OCI-LY1 (cell line): ENCODE data around the gene ATP11C.

ENCODE experiments used
- H2AFZ ChIP-seq: fragments of 200-600 bp; sonication (generic), shearing (Covaris generic); 2 replicates; pipeline ENCODE4 v1.6.0; 2014; ENCODE audit warnings: antibody characterized with exemption, mild to moderate bottlenecking, low read length
- H3F3A ChIP-seq: fragments of 200-600 bp; sonication (generic), shearing (Covaris generic); 2 replicates; pipeline ENCODE4 v1.6.0; 2014; ENCODE audit warnings: mild to moderate bottlenecking, antibody characterized with exemption, low read length, moderate library complexity; ENCODE audit not compliant: insufficient read depth
- H3K27ac ChIP-seq: fragments of 200-600 bp; sonication (generic); 2 replicates; pipeline ENCODE4 v1.5.1; 2014; ENCODE audit warnings: low read length, mixed run types, mild to moderate bottlenecking, low read depth; ENCODE audit not compliant: poor library complexity, severe bottlenecking
- H3K27me3 ChIP-seq: fragments of 200-600 bp; sonication (generic); 2 replicates; pipeline ENCODE4 v1.6.0; 2014; ENCODE audit warnings: antibody characterized with exemption, mild to moderate bottlenecking, low read length, moderate library complexity; ENCODE audit not compliant: insufficient read depth
- H3K36me3 ChIP-seq: fragments of 200-600 bp; sonication (generic); 2 replicates; pipeline ENCODE4 v1.6.1; 2014; ENCODE audit warnings: mild to moderate bottlenecking, antibody characterized with exemption, low read length, moderate library complexity, mixed read lengths; ENCODE audit not compliant: insufficient read depth
- H3K4me1 ChIP-seq: fragments of 200-600 bp; sonication (generic); 2 replicates; pipeline ENCODE4 v1.5.1; 2014; ENCODE audit warnings: mild to moderate bottlenecking, low read length, moderate library complexity; ENCODE audit not compliant: insufficient read depth, severe bottlenecking
- H3K4me2 ChIP-seq: fragments of 200-600 bp; sonication (generic), shearing (Covaris generic); 2 replicates; pipeline ENCODE4 v1.6.1; 2014; ENCODE audit warnings: low read length
- H3K4me3 ChIP-seq: fragments of 200-600 bp; sonication (generic); 2 replicates; pipeline ENCODE4 v1.5.1; 2014; ENCODE audit warnings: low read length, low read depth, mild to moderate bottlenecking, mixed read lengths; ENCODE audit not compliant: poor library complexity, severe bottlenecking
- H3K79me2 ChIP-seq: fragments of 200-600 bp; shearing (Covaris generic); 2 replicates; pipeline ENCODE4 v1.6.1; 2016; ENCODE audit warnings: mixed run types, low read length, mixed read lengths; ENCODE audit not compliant: insufficient read depth
- H3K9ac ChIP-seq: fragments of 200-600 bp; sonication (generic), shearing (Covaris generic); 2 replicates; pipeline ENCODE4 v1.6.1; 2014; ENCODE audit warnings: mild to moderate bottlenecking, low read length, mixed read lengths
- H3K9me2 ChIP-seq: fragments of 200-600 bp; sonication (generic), shearing (Covaris generic); 2 replicates; pipeline ENCODE4 v1.6.1; 2014; ENCODE audit warnings: low read depth, mild to moderate bottlenecking, low read length, mixed read lengths
- H3K9me3 ChIP-seq: fragments of 200-600 bp; shearing (Covaris generic); 2 replicates; pipeline ENCODE4 v1.6.1; 2014; ENCODE audit warnings: low read length, mixed read lengths
- H4K20me1 ChIP-seq: fragments of 200-600 bp; sonication (generic), shearing (Covaris generic); 2 replicates; pipeline ENCODE4 v1.6.0; 2016; ENCODE audit warnings: mild to moderate bottlenecking, low read length; ENCODE audit not compliant: insufficient read depth
- EZH2 ChIP-seq: fragments of 200-600 bp; sonication (generic), shearing (Covaris generic); IDR thresholded peaks from 2 replicates; pipeline ENCODE4 v1.8.0; 2017; ENCODE audit warnings: borderline replicate concordance, mixed run types, mild to moderate bottlenecking, antibody characterized with exemption, low read length, moderate library complexity, mixed read lengths
- TF ChIP-seq, protein P1 (sequence below): fragments of 200-600 bp; sonication (generic), shearing (Covaris generic); IDR thresholded peaks from 2 replicates; pipeline ENCODE4 v1.5.1; 2017; ENCODE audit warnings: mild to moderate bottlenecking, antibody characterized with exemption, low read length, moderate library complexity, mixed read lengths

Gene ATP11C

DNA sequence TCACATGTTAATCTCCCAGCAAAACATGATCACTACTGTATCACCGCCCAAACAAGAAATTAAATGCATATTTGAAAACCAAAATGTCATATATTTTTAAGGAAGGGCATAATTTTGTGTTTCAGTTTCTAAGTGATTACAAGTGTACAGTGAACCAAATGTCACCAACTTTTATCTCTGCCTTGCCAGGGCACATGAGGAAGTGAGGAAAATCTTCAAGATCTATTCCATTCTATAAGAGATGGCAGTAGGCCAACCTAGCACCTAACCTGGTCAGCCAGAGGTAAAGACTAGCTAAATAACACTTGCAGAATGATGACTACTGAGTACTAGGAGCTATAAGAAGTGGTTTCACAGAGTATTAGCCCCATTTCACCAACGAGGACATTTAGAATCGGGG lies 107.2 kb downstream of the ATP11C start:
- Histone ChIP-seq H3K4me2 (no peak overlapping the region; the same call in 1 of the 2 replicates), H2AFZ (no peak overlapping the region), H4K20me1 (no peaks in the 10 kb centered on the region), H3K9me3 (no peaks in the 10 kb centered on the region), H3K9me2 (no peaks in the 10 kb centered on the region), H3K36me3 (no peaks in the 10 kb centered on the region), H3K27ac (peak overlapping the region; percentile 39), H3K4me3 (no peak overlapping the region), H3K27me3 (no peaks in the 10 kb centered on the region), H3K4me1 (peaks cover 48% of the 10 kb centered on the region), H3K79me2 (peaks cover 4% of the 10 kb centered on the region; the same call in 1 of the 2 replicates), H3F3A (no peaks in the 10 kb centered on the region), H3K9ac (no peak overlapping the region)
- TF ChIP-seq, protein P1, sequence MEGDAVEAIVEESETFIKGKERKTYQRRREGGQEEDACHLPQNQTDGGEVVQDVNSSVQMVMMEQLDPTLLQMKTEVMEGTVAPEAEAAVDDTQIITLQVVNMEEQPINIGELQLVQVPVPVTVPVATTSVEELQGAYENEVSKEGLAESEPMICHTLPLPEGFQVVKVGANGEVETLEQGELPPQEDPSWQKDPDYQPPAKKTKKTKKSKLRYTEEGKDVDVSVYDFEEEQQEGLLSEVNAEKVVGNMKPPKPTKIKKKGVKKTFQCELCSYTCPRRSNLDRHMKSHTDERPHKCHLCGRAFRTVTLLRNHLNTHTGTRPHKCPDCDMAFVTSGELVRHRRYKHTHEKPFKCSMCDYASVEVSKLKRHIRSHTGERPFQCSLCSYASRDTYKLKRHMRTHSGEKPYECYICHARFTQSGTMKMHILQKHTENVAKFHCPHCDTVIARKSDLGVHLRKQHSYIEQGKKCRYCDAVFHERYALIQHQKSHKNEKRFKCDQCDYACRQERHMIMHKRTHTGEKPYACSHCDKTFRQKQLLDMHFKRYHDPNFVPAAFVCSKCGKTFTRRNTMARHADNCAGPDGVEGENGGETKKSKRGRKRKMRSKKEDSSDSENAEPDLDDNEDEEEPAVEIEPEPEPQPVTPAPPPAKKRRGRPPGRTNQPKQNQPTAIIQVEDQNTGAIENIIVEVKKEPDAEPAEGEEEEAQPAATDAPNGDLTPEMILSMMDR, result no peak
- no peak for TF ChIP-seq EZH2

DNA sequence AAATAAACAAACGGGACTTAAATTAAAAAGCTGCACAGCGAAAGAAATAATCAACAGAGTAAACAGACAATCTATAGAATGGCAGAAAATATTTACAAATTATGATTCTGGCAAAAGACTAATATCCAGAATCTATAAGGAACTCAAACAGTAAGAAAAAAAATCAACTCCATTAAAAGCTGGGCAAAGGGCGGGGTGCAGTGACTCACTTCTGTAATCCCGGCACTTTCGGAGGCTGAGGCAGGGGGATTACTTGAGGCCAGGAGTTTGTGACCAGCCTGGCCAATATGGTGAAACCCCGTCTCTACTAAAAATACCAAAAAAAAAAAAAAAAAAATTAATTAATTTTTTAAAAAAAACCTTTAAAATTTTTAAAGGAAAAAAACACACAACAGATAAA lies 109.0 kb downstream of the ATP11C start:
- Histone ChIP-seq H3K9ac (no peak overlapping the region), H4K20me1 (no peaks in the 10 kb centered on the region), H3F3A (no peaks in the 10 kb centered on the region), H2AFZ (no peak overlapping the region), H3K9me3 (no peaks in the 10 kb centered on the region), H3K27ac (no peak overlapping the region), H3K79me2 (no peaks in the 10 kb centered on the region; the same call in 1 of the 2 replicates), H3K36me3 (no peaks in the 10 kb centered on the region), H3K4me3 (no peak overlapping the region), H3K4me2 (no peak overlapping the region), H3K9me2 (no peaks in the 10 kb centered on the region), H3K4me1 (peaks cover 30% of the 10 kb centered on the region), H3K27me3 (no peaks in the 10 kb centered on the region)
- TF ChIP-seq, protein P1, result no peak
- TF ChIP-seq EZH2, result no peak

DNA sequence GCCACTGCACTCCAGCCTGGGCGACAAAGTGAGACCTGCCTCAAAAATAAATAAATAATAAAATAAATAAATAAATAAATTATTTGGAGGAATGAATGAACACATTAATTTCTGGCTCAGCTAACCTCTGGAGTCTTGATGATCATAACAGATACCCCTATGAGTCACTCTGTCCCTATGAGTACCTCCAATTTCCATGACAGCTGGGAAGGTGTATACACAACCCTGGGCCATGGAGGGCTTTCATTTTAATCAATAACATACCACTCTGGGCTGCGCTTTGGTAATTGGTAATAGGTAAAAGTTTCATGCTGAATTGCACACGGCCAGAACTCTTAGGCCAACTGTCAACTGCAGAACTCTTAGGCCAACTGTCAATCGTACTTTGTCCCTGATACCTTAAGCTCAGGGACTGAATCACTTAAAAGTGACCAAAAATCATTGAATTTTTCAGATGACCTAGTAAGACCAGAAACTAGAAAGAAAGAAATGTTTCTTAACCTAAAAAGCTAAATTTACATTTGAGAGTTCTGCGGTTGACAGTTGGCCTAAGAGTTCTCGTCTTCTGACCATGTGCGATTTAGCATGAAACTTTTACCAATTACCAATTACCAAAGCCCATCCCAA lies 112.4 kb downstream of the ATP11C start:
- no peak overlapping the region for H3K4me2 ChIP-seq
- no peaks in the 10 kb centered on the region for H3K36me3 ChIP-seq
- H3K27me3 ChIP-seq, result no peaks in the 10 kb centered on the region
- H3K79me2 ChIP-seq, result no peaks in the 10 kb centered on the region
- no peaks in the 10 kb centered on the region for H3K9me2 ChIP-seq
- TF ChIP-seq EZH2, result no peak
- TF ChIP-seq, protein P1, result no peak
- peaks cover 9% of the 10 kb centered on the region for H3K4me1 ChIP-seq
- no peaks in the 10 kb centered on the region for H3K9me3 ChIP-seq
- no peaks in the 10 kb centered on the region for H4K20me1 ChIP-seq
- no peaks in the 10 kb centered on the region for H3F3A ChIP-seq
- no peak overlapping the region for H3K9ac ChIP-seq
- H2AFZ ChIP-seq, result no peak overlapping the region
- H3K27ac ChIP-seq, result no peak overlapping the region
- H3K4me3 ChIP-seq, result no peak overlapping the region
